Measurements from ENCODE around the gene PSEN1.

Gene PSEN1

GRCh38 chr14:73253323-73253610 lies 117.0 kb downstream of the PSEN1 start:
- no peak for DNase-seq

DNA sequence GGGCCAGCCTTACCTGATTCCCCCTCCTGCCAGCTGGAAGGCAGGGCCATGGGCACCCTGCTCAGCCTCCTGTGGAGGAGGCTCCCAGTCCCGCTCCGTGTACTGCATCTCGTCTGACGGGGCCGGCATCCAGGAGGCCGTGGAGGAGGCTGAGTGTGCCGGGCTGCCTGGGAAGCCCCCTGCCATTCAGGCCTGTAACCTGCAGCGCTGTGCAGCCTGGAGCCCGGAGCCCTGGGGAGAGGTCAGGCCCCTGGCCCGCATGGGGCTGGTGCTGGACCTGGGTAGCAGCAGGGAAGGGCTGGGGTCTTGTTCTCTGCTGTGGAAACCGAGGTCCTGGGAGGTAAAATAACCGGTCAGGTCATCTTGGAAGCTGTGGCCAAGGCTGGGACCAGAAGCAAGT lies 117.4 kb downstream of the PSEN1 start:
- no peak for DNase-seq

- no peak for DNase-seq
Measured at GRCh38 chr14:73254247-73255004, 118.1 kb downstream of the PSEN1 start.

DNA sequence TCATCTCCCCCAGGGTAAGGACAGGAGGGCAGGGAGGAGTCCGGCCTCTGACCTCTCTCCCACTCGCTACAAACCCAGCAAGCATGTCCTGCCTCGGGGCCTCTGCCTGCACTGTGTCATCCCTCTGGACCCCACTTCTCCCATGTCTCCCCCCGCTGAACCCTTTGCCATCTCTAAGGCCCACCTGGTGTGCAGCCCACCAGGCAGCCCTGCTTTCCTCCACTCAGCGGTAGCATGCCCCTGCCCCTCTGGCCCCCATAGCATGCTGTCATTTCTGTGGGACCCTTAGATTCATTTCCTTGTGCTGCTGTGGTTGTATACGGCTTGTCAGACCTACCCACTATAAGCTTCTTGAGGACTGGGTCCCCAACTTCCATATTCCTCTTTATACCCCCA lies 118.7 kb downstream of the PSEN1 start:
- DNase-seq = no peak

GRCh38 chr14:73255693-73256225 lies 119.5 kb downstream of the PSEN1 start:
- no peak for DNase-seq

DNA sequence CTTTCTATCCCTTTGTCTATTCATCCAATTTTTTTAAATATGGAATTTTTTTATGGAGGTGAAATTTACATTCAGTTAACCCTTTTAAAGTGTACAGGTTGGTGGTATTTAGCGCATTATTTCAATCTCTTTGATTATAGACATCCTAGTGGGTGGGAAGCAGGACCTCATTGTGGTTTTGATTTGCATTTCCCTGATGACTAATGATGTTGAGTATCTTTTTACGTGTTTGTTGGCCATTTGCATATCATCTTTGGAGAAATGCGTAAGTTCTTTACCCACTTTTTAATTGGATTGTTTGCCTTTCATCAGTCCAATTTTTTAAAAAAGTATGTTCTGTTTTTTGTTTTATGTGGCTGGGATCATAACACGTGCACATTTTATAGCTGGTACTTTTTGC lies 121.8 kb downstream of the PSEN1 start:
- no peak for DNase-seq

GRCh38 chr14:73258845-73259611 lies 122.7 kb downstream of the PSEN1 start:
- no peak for DNase-seq

DNA sequence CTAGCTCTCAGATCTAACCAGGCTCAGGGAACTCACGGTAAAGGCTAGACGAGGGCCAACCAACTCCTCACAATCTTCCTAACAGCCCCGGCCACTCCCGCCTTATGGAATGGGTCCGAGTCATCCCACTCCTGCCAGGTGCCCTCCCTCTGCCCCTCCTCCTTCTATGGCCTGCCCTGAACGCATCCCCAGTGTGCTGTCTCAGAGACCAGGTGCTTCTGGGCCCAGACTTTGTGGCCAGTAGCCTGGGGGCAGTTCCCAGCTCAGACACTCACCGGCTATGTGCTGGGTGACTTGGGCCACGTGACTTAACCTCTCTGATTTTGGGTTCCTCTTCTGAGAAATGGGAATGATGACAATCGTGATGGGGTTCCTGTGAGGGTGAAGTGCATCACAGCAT lies 123.5 kb downstream of the PSEN1 start:
- DNase-seq = no peak

GRCh38 chr14:73260574-73260973 lies 124.3 kb downstream of the PSEN1 start:
- DNase-seq = no peak

DNA sequence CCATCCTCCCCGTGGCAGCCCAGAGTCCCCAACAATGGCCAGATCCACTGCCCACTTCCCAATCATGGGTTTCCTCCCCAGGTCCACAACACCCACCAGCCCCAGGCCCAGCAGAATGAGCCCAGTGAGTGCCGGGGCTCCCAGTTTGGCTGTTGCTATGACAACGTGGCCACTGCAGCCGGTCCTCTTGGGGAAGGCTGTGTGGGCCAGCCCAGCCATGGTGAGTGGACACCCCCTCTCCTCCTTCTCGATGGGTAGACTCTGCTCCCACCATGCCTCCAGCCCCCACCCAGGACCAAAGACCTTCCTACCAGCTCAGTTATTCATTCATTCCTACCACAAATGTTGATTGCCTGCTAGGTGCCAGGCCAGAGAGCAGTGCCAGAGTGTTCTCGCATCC lies 124.8 kb downstream of the PSEN1 start:
- peak in 1 of 51 donors; percentile 25 for DNase-seq

GRCh38 chr14:73261520-73262426 lies 125.5 kb downstream of the PSEN1 start:
- no peak for DNase-seq

DNA sequence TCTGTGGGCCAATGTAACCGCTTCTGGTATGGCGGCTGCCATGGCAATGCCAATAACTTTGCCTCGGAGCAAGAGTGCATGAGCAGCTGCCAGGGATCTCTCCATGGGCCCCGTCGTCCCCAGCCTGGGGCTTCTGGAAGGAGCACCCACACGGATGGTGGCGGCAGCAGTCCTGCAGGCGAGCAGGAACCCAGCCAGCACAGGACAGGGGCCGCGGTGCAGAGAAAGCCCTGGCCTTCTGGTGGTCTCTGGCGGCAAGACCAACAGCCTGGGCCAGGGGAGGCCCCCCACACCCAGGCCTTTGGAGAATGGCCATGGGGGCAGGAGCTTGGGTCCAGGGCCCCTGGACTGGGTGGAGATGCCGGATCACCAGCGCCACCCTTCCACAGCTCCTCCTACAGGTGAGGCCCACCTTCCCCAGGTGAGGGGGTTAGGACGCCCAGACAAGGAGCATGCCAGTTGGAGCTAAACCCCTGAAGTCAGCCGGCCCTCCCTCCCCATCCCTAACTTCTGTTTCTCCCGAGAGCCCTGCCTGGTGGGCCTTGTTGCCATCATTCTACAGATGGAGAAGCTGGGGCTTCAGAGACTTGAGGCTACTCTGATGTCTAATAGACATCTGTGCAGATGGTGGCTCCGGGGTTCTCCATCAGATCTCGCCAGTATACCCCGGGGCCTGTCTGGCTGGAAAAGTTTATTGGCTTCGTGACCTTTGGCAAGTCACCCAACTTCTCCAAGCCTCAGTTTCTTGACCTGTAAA lies 126.3 kb downstream of the PSEN1 start:
- no peak for DNase-seq

DNA sequence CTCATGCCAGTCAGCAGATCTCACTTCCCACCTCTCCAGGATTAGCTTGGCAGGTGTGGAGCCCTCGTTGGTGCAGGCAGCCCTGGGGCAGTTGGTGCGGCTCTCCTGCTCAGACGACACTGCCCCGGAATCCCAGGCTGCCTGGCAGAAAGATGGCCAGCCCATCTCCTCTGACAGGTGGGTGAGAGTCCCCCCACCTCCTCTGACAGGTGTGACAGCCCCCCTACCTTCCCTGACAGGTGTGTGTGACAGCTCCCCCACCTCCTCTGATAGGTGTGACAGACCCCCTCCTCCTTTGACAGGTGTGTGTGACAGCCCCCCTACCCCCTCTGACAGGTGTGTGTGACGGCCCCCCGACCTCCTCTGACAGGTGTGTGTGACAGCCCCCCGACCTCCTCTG lies 127.3 kb downstream of the PSEN1 start:
- DNase-seq = no peak

GRCh38 chr14:73264080-73264884 lies 128.0 kb downstream of the PSEN1 start:
- no peak for DNase-seq

DNA sequence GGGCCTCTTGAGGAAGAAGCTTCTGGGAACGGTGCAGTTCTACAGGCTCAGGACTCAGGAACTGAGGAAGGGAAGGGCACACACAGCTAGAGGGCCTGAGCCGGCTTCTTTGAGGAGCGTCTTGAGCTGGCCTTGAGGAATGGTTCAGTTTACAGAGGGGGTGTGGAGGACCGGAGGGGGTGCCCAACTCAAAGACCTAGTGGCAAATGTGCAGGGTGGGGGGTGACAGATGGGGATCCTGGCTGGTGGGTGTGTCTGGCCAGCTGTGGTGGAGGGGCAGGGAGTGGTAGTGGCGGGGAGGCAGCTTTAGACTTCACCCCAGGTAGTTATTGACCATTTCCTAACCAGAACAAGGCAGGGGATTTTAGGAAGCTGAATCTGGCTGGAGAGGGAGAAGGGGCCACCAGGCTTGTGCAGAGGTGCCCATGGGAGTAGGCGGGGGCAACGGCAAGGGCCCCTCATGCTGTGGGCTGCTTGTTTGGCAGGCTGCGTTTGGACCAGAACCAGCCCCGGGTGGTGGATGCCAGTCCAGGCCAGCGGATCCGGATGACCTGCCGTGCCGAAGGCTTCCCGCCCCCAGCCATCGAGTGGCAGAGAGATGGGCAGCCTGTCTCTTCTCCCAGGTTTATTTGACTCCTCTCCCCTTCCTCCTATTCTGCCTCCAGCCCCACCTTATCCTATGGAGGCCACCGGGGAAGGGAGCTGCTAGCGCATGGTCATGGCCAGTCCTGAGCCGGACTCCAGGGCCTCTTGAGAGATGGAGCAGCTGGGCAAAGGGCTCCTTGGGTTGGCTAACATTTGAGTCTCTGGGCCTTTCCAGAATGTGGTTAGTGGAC lies 128.8 kb downstream of the PSEN1 start:
- DNase-seq = no peak

- DNase-seq = no peak
Measured at GRCh38 chr14:73265721-73266046, 129.4 kb downstream of the PSEN1 start.

- DNase-seq = no peak
Measured at GRCh38 chr14:73266317-73266716, 130.0 kb downstream of the PSEN1 start.

- no peak for DNase-seq
Measured at GRCh38 chr14:73267474-73267873, 131.2 kb downstream of the PSEN1 start.

- DNase-seq = peak in 21 of 51 donors; percentile 12 to 44 (median 28)
Measured at GRCh38 chr14:73269729-73270531, 133.6 kb downstream of the PSEN1 start.

Data from hypothalamus (tissue), 51 donors.